ENCODE data around the gene DCC.
A peak's percentile ranks its signal among the peaks of the same experiment; 100 is the strongest.

DCC gene

DNA sequence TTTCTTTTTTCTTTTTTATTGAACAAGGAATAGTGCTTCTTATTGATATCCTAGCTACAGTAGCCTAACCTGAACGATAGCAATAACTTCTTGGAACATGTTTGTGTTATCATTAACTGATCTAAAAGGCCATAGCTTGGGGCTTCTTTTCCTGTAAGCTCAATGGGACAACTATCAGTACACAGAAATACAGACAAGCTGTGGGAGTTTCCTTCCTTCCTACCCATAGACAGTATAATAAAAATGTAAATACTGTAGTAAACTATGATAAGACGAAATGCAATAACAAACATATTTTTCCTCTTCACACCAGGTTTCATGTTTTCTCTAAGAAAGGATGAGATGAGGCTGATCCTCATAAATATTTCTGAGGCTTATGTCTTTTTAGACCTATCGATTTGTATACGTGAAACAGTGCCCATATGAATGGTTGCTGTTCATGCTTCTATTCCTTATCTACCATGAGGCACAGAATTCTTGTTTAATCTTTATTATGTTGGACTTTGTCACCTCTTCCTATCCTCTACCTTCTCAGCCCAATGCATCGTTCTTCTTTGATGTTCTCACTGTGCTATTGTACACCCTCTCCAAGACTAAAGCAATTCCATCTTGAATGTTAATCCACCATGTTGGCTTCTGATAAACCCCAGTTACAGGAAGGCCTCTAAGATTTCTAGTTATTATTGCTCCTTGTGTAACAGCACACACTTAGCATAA lies 361.4 kb downstream of the DCC start:
- DNase-seq: no peak

DNA sequence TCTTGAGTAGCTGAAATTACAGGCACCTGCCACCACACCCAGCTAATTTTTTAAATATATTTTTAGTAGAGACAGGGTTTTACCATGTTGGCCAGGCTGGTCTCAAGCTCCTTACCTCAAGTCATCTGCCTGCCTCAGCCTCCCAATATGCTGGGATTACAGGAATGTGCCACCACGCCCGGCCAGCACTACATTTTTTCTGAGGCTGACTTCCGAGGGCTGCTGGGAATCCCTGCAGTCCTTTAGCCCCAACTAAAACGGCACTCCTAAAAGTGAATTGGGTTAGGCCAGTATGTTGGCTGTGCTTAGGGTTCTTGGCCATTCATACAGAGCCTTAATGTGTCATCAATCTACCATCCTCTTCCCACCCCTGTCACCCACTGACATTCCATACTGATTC lies 375.4 kb downstream of the DCC start:
- no peak for DNase-seq

DNA sequence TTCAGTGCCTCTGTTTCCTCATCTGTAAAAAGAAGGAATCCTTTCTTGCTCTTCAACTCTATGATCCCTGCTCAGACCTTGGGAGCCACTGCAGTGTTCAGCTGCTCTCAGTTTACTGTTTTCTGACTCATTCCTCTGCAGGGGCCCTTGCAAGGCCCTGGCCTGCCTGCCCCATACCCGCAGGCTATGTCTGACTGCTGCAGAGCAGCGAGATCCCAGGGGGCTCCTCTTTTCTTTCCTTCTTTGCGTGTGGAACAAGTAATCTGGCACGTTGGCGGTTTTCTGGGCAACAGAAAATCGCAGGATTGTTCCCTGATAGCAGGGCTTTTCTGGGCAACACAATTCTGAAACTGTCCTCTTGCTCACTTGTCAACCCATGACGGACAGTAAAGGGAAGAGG lies 376.0 kb downstream of the DCC start:
- peak; percentile 24 for DNase-seq

DNA sequence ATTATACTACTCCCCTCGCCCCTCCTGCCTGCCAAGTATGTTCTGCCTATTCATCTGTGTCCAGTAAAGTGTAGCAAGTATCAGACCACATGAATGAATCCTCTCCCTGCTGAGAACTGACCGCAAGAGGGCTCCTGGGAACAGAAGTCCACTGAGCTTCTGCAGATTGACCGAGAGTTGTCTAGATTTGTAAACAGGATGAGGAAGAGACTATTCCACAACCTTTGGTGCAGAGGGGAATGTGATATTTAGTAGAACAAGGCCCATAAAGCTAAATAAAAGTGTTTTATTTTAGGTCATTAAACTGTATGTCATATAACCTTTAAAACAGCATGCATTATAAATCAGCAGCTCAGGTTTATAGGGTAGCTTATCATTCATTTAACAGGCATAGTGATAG lies 377.0 kb downstream of the DCC start:
- DNase-seq: peak; percentile 77

- DNase-seq: no peak
Observed at GRCh38 chr18:52722904-52723303, 382.9 kb downstream of the DCC start.

- DNase-seq: no peak
Observed at GRCh38 chr18:52723550-52723970, 383.6 kb downstream of the DCC start.

DNA sequence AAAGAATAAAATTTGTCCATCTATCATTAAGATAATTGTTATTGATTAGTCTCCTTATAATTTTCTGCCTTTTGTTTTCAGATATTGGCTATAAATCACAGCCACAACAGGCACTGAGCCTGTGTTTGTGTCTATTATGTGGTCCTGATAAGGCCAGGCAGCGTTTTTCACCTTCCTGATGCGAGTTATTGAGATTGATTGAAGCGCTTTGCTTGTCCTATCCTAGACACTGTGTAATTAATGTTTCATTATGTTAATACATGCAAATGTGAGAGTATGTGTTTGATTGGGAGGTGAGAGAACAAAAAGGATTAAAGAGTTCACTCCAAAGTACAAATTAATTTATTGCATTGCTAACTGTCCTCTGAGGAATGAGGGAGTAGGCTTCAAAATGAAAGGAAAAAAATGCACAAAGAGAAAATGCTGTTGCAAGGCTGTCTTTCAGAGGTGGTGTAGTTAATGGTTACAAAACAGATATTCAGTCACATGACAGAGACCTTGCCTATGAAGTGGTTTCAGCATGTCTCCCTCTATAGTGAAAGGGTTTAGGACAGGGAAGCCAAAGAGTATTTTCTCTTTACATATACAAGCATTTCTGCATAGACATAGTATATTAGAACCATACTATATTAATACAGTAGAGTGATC lies 391.1 kb downstream of the DCC start:
- DNase-seq: no peak

- DNase-seq: no peak
Observed at GRCh38 chr18:52738946-52739345, 398.9 kb downstream of the DCC start.

- no peak for DNase-seq
Observed at GRCh38 chr18:52746986-52747385, 407.0 kb downstream of the DCC start.

- DNase-seq: no peak
Observed at GRCh38 chr18:52747869-52748268, 407.9 kb downstream of the DCC start.

DNA sequence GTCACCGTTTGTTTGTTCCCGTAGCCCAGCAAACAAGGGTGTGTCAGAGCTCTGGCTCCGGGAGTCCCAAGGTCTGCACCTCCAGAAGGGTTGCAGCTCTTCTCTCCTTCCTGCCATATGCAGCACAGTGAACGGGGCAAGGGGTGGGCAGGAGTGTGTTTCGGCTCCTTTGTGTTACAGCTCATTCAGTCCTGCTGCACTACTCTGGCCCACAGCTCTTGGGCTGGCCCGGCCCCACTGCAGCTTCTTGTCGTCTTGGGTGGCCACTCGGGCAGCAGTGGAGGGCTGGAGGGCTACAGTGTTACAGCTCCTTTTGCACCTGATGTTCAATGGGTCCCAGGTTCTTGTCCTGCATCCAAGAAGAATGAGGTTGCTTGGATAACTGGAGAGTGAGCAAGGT lies 408.3 kb downstream of the DCC start:
- no peak for DNase-seq

DNA sequence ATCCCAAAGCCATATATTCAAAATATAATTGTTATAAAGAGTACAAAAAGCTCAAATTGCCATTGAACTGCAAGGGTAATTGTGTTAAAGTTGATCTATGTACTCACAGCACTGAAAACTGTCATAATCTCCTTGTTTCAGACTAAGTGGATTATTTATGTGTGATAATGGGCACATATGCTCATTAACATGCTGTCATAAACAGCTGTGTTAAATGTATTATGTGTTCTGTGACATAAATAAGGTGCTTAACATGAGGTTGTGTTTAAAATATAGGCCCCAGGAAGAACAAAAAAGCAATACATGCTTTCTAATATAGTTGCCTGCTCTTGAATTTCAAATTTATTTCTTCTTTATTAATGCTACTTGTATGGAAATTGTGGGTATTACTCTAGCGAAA lies 409.5 kb downstream of the DCC start:
- DNase-seq: no peak

DNA sequence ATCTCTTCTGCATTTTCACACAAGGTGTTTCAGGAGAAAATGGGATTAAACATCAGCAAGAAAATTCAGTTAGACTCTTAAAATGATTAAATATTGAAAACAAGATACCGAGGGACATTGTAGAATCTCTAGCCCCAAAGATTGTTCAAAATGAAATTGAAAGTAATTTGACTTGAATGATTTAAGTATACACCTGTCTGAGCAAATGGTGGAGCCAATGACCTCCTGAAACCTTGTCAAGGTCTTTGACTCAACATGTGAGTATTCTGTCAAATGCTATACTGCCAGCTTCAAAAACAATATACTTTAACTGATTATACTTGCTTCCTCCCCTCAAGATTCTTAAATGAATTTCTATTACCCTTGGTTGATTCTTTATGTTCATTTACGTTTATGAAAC lies 411.0 kb downstream of the DCC start:
- DNase-seq: no peak

GRCh38 chr18:52764316-52764715 lies 424.3 kb downstream of the DCC start:
- DNase-seq: no peak

DNA sequence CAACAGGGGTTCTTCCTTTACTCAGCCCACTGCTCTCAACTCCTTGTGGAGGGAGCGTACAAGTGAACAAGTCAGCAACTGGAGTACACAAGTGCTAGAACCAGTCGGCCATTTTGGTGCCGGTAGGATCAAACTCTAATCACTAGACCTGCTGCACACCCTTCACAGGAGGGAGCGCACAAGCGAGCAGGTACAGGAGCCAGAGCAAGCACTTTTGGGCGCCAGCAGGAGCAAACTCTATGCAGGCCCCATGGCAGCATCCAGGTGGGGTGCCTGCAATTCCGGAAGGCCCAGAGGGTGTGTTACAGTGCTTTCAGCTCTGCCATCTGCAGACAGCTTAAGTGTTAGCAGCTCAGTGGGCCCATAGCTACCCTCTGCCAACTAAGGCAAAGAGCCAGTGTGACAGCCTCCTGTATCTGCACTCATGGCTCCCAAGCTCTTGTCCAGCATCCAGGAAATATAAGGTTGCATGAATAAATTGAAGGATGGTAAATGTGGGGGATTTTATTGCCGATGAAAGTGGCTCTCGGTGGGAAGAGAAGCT lies 426.1 kb downstream of the DCC start:
- no peak for DNase-seq

DNA sequence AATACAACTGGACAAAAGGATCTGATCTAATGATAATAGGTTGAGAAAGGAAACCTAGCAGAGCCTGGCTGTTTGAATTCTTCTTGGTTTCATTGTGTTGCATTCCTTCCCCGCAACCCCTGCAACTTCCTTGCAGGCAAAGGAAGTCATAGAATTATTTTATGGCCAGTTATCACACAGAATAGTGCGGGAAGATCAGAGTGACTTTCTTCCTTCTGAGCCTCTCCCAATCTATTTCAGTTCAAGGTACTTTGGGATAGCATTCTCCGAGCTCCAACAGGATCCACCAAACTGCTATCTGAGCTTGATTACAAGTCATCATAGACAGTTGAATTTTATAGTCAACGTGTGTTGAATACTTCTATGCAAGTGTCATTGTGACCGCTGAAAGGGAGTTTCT lies 441.1 kb downstream of the DCC start:
- peak; percentile 2 for DNase-seq

GRCh38 chr18:52791321-52791720 lies 451.3 kb downstream of the DCC start:
- DNase-seq: no peak

DNA sequence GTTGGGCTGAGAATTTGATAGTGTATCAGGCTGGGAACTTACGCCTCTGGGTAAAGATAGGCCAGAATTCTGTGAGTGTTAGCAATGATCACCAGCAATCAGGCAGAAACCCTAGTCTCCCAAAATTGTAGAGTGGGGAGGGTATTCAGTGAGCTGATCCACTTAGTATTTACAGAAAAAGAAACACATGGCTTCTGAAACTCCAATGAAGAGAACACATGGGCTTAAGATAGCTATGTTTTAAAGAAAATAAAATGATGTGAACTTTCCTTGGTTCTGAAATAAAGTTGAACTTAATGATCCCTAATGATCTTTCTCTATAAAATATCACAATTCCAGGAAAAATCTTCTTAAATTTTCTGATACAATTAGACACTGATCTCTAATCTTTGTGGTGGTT lies 472.8 kb downstream of the DCC start:
- DNase-seq: no peak

- no peak for DNase-seq
Observed at GRCh38 chr18:52813635-52814416, 473.8 kb downstream of the DCC start.

GRCh38 chr18:52815651-52816050 lies 475.7 kb downstream of the DCC start:
- no peak for DNase-seq

DNA sequence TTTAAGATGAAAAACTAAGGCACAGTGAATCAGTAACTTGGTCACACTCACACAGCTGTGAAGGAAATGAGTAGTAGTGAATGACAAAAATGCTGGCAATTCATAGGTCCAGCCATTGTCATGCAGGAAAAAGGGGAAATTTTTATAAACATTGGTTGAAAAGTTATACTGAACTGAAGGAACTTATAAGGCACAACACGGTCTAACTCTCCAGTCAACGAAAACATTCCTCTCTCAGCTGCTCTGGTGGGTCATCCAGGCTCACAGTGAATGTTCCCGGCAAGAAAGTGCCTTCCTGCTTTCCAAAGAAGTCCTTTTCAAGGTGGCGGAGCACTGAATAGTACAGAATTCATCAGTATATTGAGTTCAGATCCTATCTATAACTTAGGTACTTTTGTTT lies 476.1 kb downstream of the DCC start:
- DNase-seq: no peak

- DNase-seq: no peak
Observed at GRCh38 chr18:52822160-52822559, 482.2 kb downstream of the DCC start.

DNA sequence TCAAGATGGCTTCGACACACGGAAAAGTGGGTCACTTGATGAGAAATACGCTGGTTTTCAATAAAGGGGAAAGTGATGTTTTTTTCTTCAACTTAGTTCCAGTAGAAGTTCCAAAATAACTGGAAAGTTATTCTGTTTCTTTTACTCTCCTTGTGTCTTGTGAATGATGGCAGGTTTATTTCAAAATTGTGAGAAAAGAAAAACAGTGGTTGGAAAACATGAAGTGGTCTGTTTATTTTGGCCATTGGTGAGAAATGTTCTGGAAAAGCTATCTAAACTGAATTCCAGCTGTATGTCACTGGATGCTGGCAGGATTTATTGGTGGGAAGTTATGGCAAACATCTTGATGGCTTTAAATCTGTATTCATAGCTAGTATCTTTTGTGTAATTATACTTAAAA lies 484.1 kb downstream of the DCC start:
- DNase-seq: no peak

GRCh38 chr18:52826994-52827393 lies 487.0 kb downstream of the DCC start:
- DNase-seq: no peak

Data from eye (tissue), 1 donor.